ENCODE measurements around the gene CYP26C1. TPM values are rescaled to one million over a fixed set of nuclear protein-coding genes. Genes with fewer than 3 reads are reported as not detected.

The CYP26C1 gene
- total RNA-seq, 1 donor from 2014 or later: 0.27 TPM

- Histone ChIP-seq H3K36me3 (no peaks in the 10 kb centered on the region), H3K27me3 (ENCODE audit: low read depth) (peaks cover 95% of the 10 kb centered on the region), H3K9me3 (no peaks in the 10 kb centered on the region), H3K4me3 (no peak overlapping the region), H3K27ac (no peak overlapping the region), H3K4me1 (peaks cover 32% of the 10 kb centered on the region)
- ATAC-seq (no peak), DNase-seq (no peak)
- TF ChIP-seq, protein P1, sequence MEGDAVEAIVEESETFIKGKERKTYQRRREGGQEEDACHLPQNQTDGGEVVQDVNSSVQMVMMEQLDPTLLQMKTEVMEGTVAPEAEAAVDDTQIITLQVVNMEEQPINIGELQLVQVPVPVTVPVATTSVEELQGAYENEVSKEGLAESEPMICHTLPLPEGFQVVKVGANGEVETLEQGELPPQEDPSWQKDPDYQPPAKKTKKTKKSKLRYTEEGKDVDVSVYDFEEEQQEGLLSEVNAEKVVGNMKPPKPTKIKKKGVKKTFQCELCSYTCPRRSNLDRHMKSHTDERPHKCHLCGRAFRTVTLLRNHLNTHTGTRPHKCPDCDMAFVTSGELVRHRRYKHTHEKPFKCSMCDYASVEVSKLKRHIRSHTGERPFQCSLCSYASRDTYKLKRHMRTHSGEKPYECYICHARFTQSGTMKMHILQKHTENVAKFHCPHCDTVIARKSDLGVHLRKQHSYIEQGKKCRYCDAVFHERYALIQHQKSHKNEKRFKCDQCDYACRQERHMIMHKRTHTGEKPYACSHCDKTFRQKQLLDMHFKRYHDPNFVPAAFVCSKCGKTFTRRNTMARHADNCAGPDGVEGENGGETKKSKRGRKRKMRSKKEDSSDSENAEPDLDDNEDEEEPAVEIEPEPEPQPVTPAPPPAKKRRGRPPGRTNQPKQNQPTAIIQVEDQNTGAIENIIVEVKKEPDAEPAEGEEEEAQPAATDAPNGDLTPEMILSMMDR (IDR thresholded peaks at IDR 0.05): no peak
- intact Hi-C loops (cut with DNase I): no loop called here
These were observed 4.5 kb downstream of the CYP26C1 start for GRCh38 chr10:93064874-93065660.

DNA sequence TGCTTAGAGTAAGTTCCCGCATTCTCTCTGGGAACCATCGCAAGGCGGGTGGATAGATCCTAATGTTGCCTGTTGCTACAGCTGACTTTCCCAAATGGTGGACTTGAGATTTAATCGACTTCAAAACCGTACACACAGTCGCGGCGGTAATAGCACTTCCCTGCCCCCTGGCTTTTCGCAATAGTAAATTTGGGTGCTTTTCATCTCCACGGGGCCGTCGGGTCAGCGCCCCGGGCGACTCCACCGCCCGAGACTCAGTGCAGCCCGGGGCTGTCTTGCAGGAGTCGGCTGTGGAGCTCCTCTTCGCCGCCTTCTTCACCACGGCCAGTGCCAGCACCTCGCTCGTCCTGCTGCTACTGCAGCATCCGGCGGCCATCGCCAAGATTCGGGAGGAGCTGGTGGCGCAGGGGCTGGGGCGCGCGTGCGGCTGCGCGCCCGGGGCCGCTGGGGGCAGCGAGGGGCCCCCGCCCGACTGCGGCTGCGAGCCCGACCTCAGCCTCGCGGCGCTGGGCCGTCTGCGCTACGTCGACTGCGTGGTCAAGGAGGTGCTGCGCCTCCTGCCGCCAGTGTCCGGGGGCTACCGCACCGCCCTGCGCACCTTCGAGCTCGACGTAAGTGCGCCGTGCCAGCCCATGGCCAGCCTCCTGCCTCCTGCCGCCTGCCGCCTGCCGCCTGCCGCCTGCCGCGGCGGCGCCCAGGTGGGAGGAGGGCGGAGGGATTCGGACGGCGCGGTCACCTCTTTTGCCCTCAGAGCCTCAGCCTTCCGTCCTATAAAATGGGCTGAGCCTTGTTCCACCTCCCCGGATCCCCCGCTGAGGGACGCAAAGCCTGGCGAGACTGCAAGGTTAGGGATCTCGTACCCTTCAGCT lies 5.3 kb downstream of the CYP26C1 start:
- Histone ChIP-seq H3K27ac (no peak overlapping the region), H3K9me3 (no peaks in the 10 kb centered on the region), H3K4me3 (no peak overlapping the region), H3K36me3 (no peaks in the 10 kb centered on the region), H3K27me3 (ENCODE audit: low read depth) (peaks cover 93% of the 10 kb centered on the region), H3K4me1 (peaks cover 32% of the 10 kb centered on the region)
- intact Hi-C loops (cut with DNase I): no loop called here
- TF ChIP-seq, protein P1 (IDR thresholded peaks at IDR 0.05): no peak
- DNase-seq (no peak), ATAC-seq (no peak)

- H3K27me3 ChIP-seq (ENCODE audit: low read depth): peaks cover 87% of the 10 kb centered on the region
- no peak overlapping the region for H3K4me3 ChIP-seq
- TF ChIP-seq, protein P1 (IDR thresholded peaks at IDR 0.05): no peak
- DNase-seq (no peak), ATAC-seq (no peak)
- intact Hi-C loops (cut with DNase I): no loop called here
- H3K36me3 ChIP-seq: no peaks in the 10 kb centered on the region
- peaks cover 27% of the 10 kb centered on the region for H3K4me1 ChIP-seq
- no peaks in the 10 kb centered on the region for H3K9me3 ChIP-seq
- no peak overlapping the region for H3K27ac ChIP-seq
These were observed 5.9 kb downstream of the CYP26C1 start for GRCh38 chr10:93066544-93066913.

DNA sequence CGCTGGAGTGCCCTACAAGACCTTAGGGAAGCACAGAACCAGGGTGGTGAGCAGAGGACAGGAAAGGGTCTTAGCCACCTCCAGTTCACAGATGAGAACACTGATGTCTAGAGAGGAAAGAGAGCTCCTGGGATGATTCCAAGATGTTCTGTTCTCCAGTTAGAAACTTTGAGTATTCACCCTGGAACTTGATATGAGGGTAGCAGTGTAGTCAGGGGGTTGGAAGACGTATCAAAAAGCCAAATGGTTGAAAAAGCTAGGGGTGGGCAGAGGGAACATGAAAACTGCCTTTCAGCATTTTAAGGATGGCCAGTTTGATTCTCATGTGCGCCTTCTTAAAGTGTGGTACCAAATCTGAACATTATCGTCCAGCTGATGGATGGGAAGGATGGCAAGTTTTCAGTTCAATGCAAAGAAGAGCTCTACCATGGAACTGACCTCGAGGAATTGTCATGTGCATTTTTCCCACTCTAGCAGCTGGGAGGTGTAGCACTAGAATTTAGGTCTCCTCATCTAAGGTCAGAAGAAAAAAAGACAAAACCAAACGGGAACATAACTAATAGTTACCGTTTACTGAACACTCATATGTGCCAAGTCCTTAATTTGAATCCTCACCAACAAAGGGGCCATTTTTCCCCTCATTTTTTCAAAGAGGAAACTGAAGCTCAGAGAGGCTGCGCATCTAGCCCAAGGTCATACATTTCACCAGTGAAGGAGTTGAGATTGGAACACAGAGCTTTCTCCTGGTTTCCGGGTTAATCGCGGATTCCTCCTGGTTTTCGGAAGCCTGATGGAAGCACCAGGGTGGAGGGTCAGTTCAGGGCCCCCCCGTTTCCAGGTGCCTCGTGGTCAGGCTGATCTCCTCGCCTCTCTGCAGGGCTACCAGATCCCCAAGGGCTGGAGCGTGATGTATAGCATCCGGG lies 7.1 kb downstream of the CYP26C1 start:
- intact Hi-C loops (cut with DNase I): no loop called here
- ATAC-seq (no peak), DNase-seq (no peak)
- TF ChIP-seq, protein P1 (IDR thresholded peaks at IDR 0.05): no peak
- H3K4me1 ChIP-seq: peaks cover 27% of the 10 kb centered on the region
- H3K9me3 ChIP-seq: no peaks in the 10 kb centered on the region
- H3K4me3 ChIP-seq: no peak overlapping the region
- no peak overlapping the region for H3K27ac ChIP-seq
- H3K36me3 ChIP-seq: no peaks in the 10 kb centered on the region
- H3K27me3 ChIP-seq (ENCODE audit: low read depth): peaks cover 86% of the 10 kb centered on the region

Data from lower lobe of right lung (tissue), 2 donors.